H9 (cell line): Measurements from ENCODE around the gene DERL2. TPM values are rescaled to one million over a fixed set of nuclear protein-coding genes. Genes with fewer than 3 reads are reported as not detected.

Source experiments
- DNase-seq: peaks from one replicate; pipeline ENCODE4 v3.0.0-alpha.2; 2017
- H2AFZ ChIP-seq: one replicate; pipeline ENCODE4 v1.6.1; 2013; ENCODE audit warnings: mild to moderate bottlenecking, low read length, control low read depth, moderate library complexity
- H2AK5ac ChIP-seq: 2 replicates; pipeline ENCODE4 v1.6.1; 2013; ENCODE audit warnings: low read length, control low read depth, mixed read lengths; ENCODE audit not compliant: insufficient read length
- H2BK120ac ChIP-seq: one replicate; pipeline ENCODE4 v1.6.1; 2013; ENCODE audit warnings: low read depth, mild to moderate bottlenecking, low read length, control low read depth, inconsistent platforms; ENCODE audit not compliant: poor library complexity, severe bottlenecking
- H2BK12ac ChIP-seq: 2 replicates; pipeline ENCODE4 v1.6.1; 2013; ENCODE audit warnings: low read length, control low read depth, mixed read lengths, low read depth; ENCODE audit not compliant: insufficient read length
- H2BK15ac ChIP-seq: 2 replicates; pipeline ENCODE4 v1.6.1; 2013; ENCODE audit warnings: low read depth, low read length, control low read depth
- H2BK20ac ChIP-seq: one replicate; pipeline ENCODE4 v1.6.1; 2013; ENCODE audit warnings: low read depth, mild to moderate bottlenecking, low read length, control low read depth, inconsistent platforms; ENCODE audit not compliant: poor library complexity, severe bottlenecking
- H2BK5ac ChIP-seq: 2 replicates; pipeline ENCODE4 v1.6.1; 2013; ENCODE audit warnings: low read length, control low read depth, mixed read lengths; ENCODE audit not compliant: insufficient read length
- H3K14ac ChIP-seq: 2 replicates; pipeline ENCODE4 v1.6.1; 2013; ENCODE audit warnings: low read length, control low read depth; ENCODE audit not compliant: insufficient read depth
- H3K18ac ChIP-seq: 2 replicates; pipeline ENCODE4 v1.6.1; 2013; ENCODE audit warnings: low read depth, mild to moderate bottlenecking, mixed read lengths, low read length, control low read depth; ENCODE audit not compliant: insufficient read length
- H3K23ac ChIP-seq: 2 replicates; pipeline ENCODE4 v1.6.1; 2013; ENCODE audit warnings: low read length, control low read depth, mixed read lengths, low read depth; ENCODE audit not compliant: insufficient read length
- H3K23me2 ChIP-seq: 2 replicates; pipeline ENCODE4 v1.6.1; 2013; ENCODE audit warnings: low read depth, mild to moderate bottlenecking, mixed read lengths, low read length, control low read depth; ENCODE audit not compliant: insufficient read length, poor library complexity, severe bottlenecking
- H3K27ac ChIP-seq: 2 replicates; pipeline ENCODE4 v1.5.1; 2013; ENCODE audit warnings: low read length, control low read depth, mixed read lengths, low read depth; ENCODE audit not compliant: insufficient read length
- H3K27me3 ChIP-seq: 2 replicates; pipeline ENCODE4 v1.6.1; 2013; ENCODE audit warnings: low read length, control low read depth, inconsistent platforms; ENCODE audit not compliant: insufficient read depth
- H3K4ac ChIP-seq: 2 replicates; pipeline ENCODE4 v1.6.1; 2013; ENCODE audit warnings: low read depth, mild to moderate bottlenecking, control low read depth, inconsistent platforms, low read length, moderate library complexity
- H3K4me1 ChIP-seq: 2 replicates; pipeline ENCODE4 v1.6.1; 2013; ENCODE audit warnings: low read length, control low read depth, inconsistent platforms; ENCODE audit not compliant: insufficient read depth
- H3K4me2 ChIP-seq: 2 replicates; pipeline ENCODE4 v1.6.1; 2013; ENCODE audit warnings: low read length, control low read depth, mixed read lengths; ENCODE audit not compliant: insufficient read length, insufficient read depth
- H3K56ac ChIP-seq: 2 replicates; pipeline ENCODE4 v1.6.1; 2013; ENCODE audit warnings: low read depth, mild to moderate bottlenecking, mixed read lengths, low read length, control low read depth; ENCODE audit not compliant: insufficient read length
- H3K79me1 ChIP-seq: 2 replicates; pipeline ENCODE4 v1.6.1; 2013; ENCODE audit warnings: low read depth, mild to moderate bottlenecking, moderate library complexity, low read length, control low read depth, inconsistent platforms; ENCODE audit not compliant: insufficient read depth, poor library complexity, severe bottlenecking
- H3K79me2 ChIP-seq: 2 replicates; pipeline ENCODE4 v1.6.1; 2013; ENCODE audit warnings: low read length, control low read depth, inconsistent platforms; ENCODE audit not compliant: insufficient read depth
- H3K9ac ChIP-seq: 2 replicates; pipeline ENCODE4 v1.6.1; 2013; ENCODE audit warnings: low read length, control low read depth, mixed read lengths; ENCODE audit not compliant: insufficient read length; ENCODE audit errors: extremely low read depth
- H3K9me3 ChIP-seq: one replicate; pipeline ENCODE4 v1.6.1; 2013; ENCODE audit warnings: low read depth, low read length, inconsistent platforms; ENCODE audit not compliant: control insufficient read depth
- H3T11ph ChIP-seq: one replicate; pipeline ENCODE4 v1.6.1; 2013; ENCODE audit warnings: mild to moderate bottlenecking, low read length, control low read depth, inconsistent platforms
- H4K20me1 ChIP-seq: one replicate; pipeline ENCODE4 v1.6.1; 2013; ENCODE audit not compliant: control insufficient read depth, insufficient read length, insufficient read depth
- H4K5ac ChIP-seq: 2 replicates; pipeline ENCODE4 v1.6.1; 2013; ENCODE audit warnings: low read depth, mild to moderate bottlenecking, mixed read lengths, low read length, control low read depth; ENCODE audit not compliant: insufficient read length
- H4K8ac ChIP-seq: replicated peaks from 2 replicates; pipeline ENCODE4 v1.6.1; 2013; ENCODE audit warnings: low read length, control low read depth, mixed read lengths, low read depth; ENCODE audit not compliant: insufficient read length
- H4K91ac ChIP-seq: 2 replicates; pipeline ENCODE4 v1.6.1; 2013; ENCODE audit warnings: low read depth, mild to moderate bottlenecking, moderate library complexity, mixed read lengths, low read length, control low read depth; ENCODE audit not compliant: insufficient read length
- H3K27ac Mint-ChIP-seq, 3 experiments: 2 replicates in 2 of 3; 3 replicates in 1 of 3; pipeline ENCODE4 v1.8.0; 2020 to 2021; ENCODE audit warnings: mixed read lengths in 3 of 3, mild to moderate bottlenecking in 1 of 3, moderate library complexity in 1 of 3
- H3K27me3 Mint-ChIP-seq: 2 replicates; pipeline ENCODE4 v1.8.0; 2021; ENCODE audit warnings: low read depth, mild to moderate bottlenecking, moderate library complexity, mixed read lengths
- H3K36me3 Mint-ChIP-seq, 3 experiments: 2 replicates in 2 of 3; 3 replicates in 1 of 3; pipeline ENCODE4 v1.8.0; 2020 to 2021; ENCODE audit warnings: low read depth in 3 of 3, mixed read lengths in 3 of 3; ENCODE audit not compliant: insufficient read depth in 1 of 3
- H3K4me1 Mint-ChIP-seq, 2 experiments: 2 replicates each; pipeline ENCODE4 v1.8.0; 2020; ENCODE audit warnings: mixed read lengths in 2 of 2
- H3K4me3 Mint-ChIP-seq, 2 experiments: 2 replicates in 1 of 2; 3 replicates in 1 of 2; pipeline ENCODE4 v1.8.0; 2020 to 2021; ENCODE audit warnings: mild to moderate bottlenecking in 2 of 2, mixed read lengths in 2 of 2, moderate library complexity in 1 of 2
- H3K9me3 Mint-ChIP-seq, 2 experiments: 2 replicates in 1 of 2; 3 replicates in 1 of 2; pipeline ENCODE4 v1.8.0; 2020; ENCODE audit warnings: mild to moderate bottlenecking in 2 of 2, mixed read lengths in 2 of 2, moderate library complexity in 1 of 2
- WGBS: extraction: QIAGEN DNeasy Blood & Tissue Kit; methylation state at CpG from one replicate; pipeline ENCODE4 v1.1.7; 2013; ENCODE audit warnings: missing lambda C conversion rate, low lambda C conversion rate, mixed read lengths; ENCODE audit not compliant: insufficient read length; ENCODE audit errors: extremely low coverage; 5-methylcytosine and 5-hydroxymethylcytosine counted together
- total RNA-seq: library from RNA; stranded (reverse); gene quantifications from 2 replicates; pipeline ENCODE4 v1.2.1, GENCODE V29; 2021
- TF ChIP-seq, protein P1 (sequence below): fragments of 200-600 bp; sonication (generic); conservative IDR thresholded peaks from 3 replicates; pipeline ENCODE4 v1.8.0; 2021; ENCODE audit warnings: antibody characterized with exemption, mild to moderate bottlenecking

DERL2 gene
- total RNA-seq, 1 experiment from 2014 or later = 83.2 TPM

DNA sequence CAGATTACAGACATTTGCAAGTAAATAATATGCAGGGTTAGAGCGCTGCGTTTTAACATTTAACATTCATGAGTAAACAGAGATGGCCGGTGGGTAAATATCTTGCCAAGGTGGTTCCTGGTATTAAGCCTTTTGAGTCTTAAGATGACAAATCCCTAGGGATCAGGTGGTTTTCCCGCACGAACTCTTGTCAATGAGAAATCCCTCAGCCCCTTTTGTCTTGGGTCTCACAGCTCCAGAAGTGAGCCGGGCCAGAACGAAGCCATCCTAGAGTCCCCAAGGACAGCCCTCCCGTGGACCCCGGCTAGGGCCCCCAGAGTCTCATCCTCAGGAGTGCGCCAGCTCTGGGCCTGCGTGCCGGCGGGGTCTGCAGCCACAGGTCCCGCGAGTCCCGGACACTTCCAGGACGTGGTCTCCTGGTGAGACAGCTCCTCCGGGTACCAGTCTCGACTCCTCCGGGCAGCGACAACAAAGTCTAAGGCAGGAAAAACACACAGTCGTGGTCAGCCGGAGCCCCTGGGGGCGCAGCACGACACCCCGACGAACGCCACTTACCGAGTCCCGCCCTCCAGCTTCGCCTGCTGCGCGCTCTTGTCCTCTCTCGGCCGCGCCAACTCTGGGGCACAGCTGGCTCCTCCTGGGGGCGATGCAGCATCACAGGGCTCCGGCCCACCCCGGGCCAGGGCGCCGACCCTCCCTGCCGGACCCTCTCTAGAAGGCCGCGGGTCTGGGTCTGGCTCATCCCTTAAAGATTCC is 13.7 kb upstream of the DERL2 start:
- no peak overlapping the region; a peak in 1 of 7 replicates for H3K27ac Mint-ChIP-seq
- Histone ChIP-seq H3K4ac (no peak overlapping the region), H3T11ph (no peak overlapping the region), H3K27ac (no peak overlapping the region), H3K27me3 (peaks cover 5% of the 10 kb centered on the region; the same call in 1 of the 2 replicates), H2BK20ac (no peak overlapping the region), H3K9ac (no peak overlapping the region), H4K91ac (no peak overlapping the region), H2BK120ac (no peak overlapping the region), H3K14ac (no peak overlapping the region; the same call in 1 of the 2 replicates), H2BK12ac (no peak overlapping the region), H3K56ac (no peak overlapping the region), H2BK15ac (no peak overlapping the region), H3K79me2 (no peaks in the 10 kb centered on the region), H3K18ac (no peak overlapping the region), H3K79me1 (no peaks in the 10 kb centered on the region), H3K4me2 (peak overlapping the region; percentile 72), H3K23ac (no peak overlapping the region), H2AFZ (no peak overlapping the region), H4K5ac (no peak overlapping the region), H4K20me1 (no peaks in the 10 kb centered on the region), H2AK5ac (no peak overlapping the region), H3K9me3 (no peaks in the 10 kb centered on the region), H3K4me1 (no peaks in the 10 kb centered on the region), H4K8ac (no peak overlapping the region), H3K23me2 (peaks cover 11% of the 10 kb centered on the region), H2BK5ac (no peak overlapping the region)
- peak overlapping the region; percentile 79 to 93 for H3K4me3 Mint-ChIP-seq
- peaks cover 0 to 4% of the 10 kb centered on the region in 2 experiments; a peak in 1 of 5 replicates for H3K9me3 Mint-ChIP-seq
- TF ChIP-seq, protein P1, sequence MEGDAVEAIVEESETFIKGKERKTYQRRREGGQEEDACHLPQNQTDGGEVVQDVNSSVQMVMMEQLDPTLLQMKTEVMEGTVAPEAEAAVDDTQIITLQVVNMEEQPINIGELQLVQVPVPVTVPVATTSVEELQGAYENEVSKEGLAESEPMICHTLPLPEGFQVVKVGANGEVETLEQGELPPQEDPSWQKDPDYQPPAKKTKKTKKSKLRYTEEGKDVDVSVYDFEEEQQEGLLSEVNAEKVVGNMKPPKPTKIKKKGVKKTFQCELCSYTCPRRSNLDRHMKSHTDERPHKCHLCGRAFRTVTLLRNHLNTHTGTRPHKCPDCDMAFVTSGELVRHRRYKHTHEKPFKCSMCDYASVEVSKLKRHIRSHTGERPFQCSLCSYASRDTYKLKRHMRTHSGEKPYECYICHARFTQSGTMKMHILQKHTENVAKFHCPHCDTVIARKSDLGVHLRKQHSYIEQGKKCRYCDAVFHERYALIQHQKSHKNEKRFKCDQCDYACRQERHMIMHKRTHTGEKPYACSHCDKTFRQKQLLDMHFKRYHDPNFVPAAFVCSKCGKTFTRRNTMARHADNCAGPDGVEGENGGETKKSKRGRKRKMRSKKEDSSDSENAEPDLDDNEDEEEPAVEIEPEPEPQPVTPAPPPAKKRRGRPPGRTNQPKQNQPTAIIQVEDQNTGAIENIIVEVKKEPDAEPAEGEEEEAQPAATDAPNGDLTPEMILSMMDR = no peak
- peaks cover 14 to 17% of the 10 kb centered on the region in 2 experiments for H3K4me1 Mint-ChIP-seq
- DNase-seq = peak; percentile 66
- peaks cover 76% of the 10 kb centered on the region for H3K27me3 Mint-ChIP-seq
- H3K36me3 Mint-ChIP-seq = peaks cover 0 to 2% (median 0%) of the 10 kb centered on the region in 3 experiments; a peak in 1 of 7 replicates
- WGBS = no CpG with 5 or more reads among the region's 44 CpGs
